A549 (cell line): ENCODE measurements around the gene MAGEA11.

ENCODE experiments used
- FOSB ChIP-seq: fragments of 250-450 bp; sonication (Bioruptor Pico); IDR thresholded peaks from 2 replicates; pipeline ENCODE4 v1.5.0; 2020; ENCODE audit warnings: mild to moderate bottlenecking, moderate library complexity
- FOSL2 ChIP-seq, 2 experiments: fragments of 450-650 bp in 1 of 2; fragments of >200 bp in 1 of 2; sonication (Bioruptor Twin) in 1 of 2; formaldehyde crosslinking; IDR thresholded peaks; 2 replicates each; pipeline versions ENCODE4 v1.5.0 to v1.6.1; 2016 to 2020; ENCODE audit warnings: mild to moderate bottlenecking in 1 of 2, moderate library complexity in 1 of 2
- HDAC2 ChIP-seq: fragments of 200-600 bp; sonication (generic); IDR thresholded peaks from 2 replicates; pipeline ENCODE4 v1.6.1; 2016
- JUN ChIP-seq, 2 experiments: fragments of >200 bp; sonication (Bioruptor Twin); formaldehyde crosslinking; IDR thresholded peaks; 2 replicates in 1 of 2; 3 replicates in 1 of 2; pipeline ENCODE4 v1.6.1; 2016 to 2017
- NR3C1 ChIP-seq: fragments of >200 bp; sonication (Bioruptor Twin); formaldehyde crosslinking; IDR thresholded peaks from 3 replicates; pipeline ENCODE4 v1.6.1; 2017
- POLR2A ChIP-seq: IDR thresholded peaks from 2 replicates; pipeline ENCODE4 v1.6.1; 2012; ENCODE audit warnings: mild to moderate bottlenecking, low read length
- RAD21 ChIP-seq, 2 experiments: fragments of >200 bp in 1 of 2; sonication (Bioruptor Twin) in 1 of 2; formaldehyde crosslinking in 1 of 2; IDR thresholded peaks in 1 of 2; conservative IDR thresholded peaks in 1 of 2; 2 replicates in 1 of 2; 3 replicates in 1 of 2; pipeline ENCODE4 v1.6.1; 2012 to 2018; ENCODE audit warnings: inconsistent platforms in 1 of 2
- RCOR1 ChIP-seq: fragments of 150-350 bp; IDR thresholded peaks from 2 replicates; pipeline ENCODE4 v1.6.1; 2014; ENCODE audit warnings: antibody characterized with exemption, low read length, low read depth
- RNF2 ChIP-seq: fragments of 200-600 bp; sonication (generic); IDR thresholded peaks from 2 replicates; pipeline ENCODE4 v1.6.1; 2016; ENCODE audit warnings: low read depth, mild to moderate bottlenecking, antibody characterized with exemption, moderate library complexity, borderline replicate concordance
- SMC3 ChIP-seq: fragments of >200 bp; sonication (Bioruptor Twin); formaldehyde crosslinking; IDR thresholded peaks from 3 replicates; pipeline ENCODE4 v1.6.1; 2018; ENCODE audit warnings: inconsistent platforms
- TF ChIP-seq, protein P1 (sequence below): fragments of 200-600 bp; sonication (generic); IDR thresholded peaks from 2 replicates; pipeline ENCODE4 v1.6.1; 2016; ENCODE audit warnings: antibody characterized with exemption, mild to moderate bottlenecking, moderate library complexity
- TF ChIP-seq, protein P2 (sequence below): fragments of >200 bp; sonication (Bioruptor Twin); formaldehyde crosslinking; IDR thresholded peaks from 3 replicates; pipeline ENCODE4 v1.5.1; 2016
- TF ChIP-seq, protein P3 (sequence below): fragments of 250-450 bp; sonication (Bioruptor Pico); IDR thresholded peaks from 2 replicates; pipeline ENCODE4 v1.5.0; 2021; ENCODE audit warnings: mild to moderate bottlenecking, moderate library complexity, borderline replicate concordance
- TF ChIP-seq, protein P4 (sequence below): IDR thresholded peaks from 2 replicates; pipeline ENCODE4 v1.6.1; 2012

DNA sequence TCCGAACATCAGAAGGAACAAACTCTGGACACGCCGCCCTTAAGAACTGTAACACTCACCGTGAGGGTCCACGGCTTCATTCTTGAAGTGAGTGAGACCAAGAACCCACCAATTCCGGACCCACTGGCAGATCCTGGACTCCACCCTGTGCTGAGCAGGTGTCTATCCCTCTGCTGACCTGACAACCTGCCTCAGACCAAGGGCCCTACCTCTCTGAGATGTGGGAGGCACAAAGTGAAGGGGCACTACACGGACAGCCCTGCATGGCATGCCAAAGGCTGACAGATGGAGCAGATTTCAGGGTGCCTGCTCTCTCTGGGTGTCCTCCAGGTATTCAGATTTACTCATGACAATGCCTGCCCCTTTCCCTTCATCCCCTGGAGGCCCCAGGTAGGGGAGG, 48.0 kb downstream of the MAGEA11 start:
- TF ChIP-seq RCOR1 (no peak), POLR2A (no peak), NR3C1 (no peak), RNF2 (no peak), FOSL2 (IDR thresholded peaks at IDR 0.05) (no peak), FOSL2 (CRISPR knock-in tag; IDR thresholded peaks at IDR 0.05) (no peak), JUN (IDR thresholded peaks at IDR 0.05) (no peak), RAD21 (conservative IDR thresholded peaks at IDR 0.05 in 1 of 2, IDR thresholded peaks at IDR 0.05 in 1 of 2) (no peak), SMC3 (no peak), HDAC2 (no peak), FOSB (CRISPR knock-in tag) (no peak)
- TF ChIP-seq, protein P1, sequence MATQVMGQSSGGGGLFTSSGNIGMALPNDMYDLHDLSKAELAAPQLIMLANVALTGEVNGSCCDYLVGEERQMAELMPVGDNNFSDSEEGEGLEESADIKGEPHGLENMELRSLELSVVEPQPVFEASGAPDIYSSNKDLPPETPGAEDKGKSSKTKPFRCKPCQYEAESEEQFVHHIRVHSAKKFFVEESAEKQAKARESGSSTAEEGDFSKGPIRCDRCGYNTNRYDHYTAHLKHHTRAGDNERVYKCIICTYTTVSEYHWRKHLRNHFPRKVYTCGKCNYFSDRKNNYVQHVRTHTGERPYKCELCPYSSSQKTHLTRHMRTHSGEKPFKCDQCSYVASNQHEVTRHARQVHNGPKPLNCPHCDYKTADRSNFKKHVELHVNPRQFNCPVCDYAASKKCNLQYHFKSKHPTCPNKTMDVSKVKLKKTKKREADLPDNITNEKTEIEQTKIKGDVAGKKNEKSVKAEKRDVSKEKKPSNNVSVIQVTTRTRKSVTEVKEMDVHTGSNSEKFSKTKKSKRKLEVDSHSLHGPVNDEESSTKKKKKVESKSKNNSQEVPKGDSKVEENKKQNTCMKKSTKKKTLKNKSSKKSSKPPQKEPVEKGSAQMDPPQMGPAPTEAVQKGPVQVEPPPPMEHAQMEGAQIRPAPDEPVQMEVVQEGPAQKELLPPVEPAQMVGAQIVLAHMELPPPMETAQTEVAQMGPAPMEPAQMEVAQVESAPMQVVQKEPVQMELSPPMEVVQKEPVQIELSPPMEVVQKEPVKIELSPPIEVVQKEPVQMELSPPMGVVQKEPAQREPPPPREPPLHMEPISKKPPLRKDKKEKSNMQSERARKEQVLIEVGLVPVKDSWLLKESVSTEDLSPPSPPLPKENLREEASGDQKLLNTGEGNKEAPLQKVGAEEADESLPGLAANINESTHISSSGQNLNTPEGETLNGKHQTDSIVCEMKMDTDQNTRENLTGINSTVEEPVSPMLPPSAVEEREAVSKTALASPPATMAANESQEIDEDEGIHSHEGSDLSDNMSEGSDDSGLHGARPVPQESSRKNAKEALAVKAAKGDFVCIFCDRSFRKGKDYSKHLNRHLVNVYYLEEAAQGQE, result no peak
- TF ChIP-seq, protein P2, sequence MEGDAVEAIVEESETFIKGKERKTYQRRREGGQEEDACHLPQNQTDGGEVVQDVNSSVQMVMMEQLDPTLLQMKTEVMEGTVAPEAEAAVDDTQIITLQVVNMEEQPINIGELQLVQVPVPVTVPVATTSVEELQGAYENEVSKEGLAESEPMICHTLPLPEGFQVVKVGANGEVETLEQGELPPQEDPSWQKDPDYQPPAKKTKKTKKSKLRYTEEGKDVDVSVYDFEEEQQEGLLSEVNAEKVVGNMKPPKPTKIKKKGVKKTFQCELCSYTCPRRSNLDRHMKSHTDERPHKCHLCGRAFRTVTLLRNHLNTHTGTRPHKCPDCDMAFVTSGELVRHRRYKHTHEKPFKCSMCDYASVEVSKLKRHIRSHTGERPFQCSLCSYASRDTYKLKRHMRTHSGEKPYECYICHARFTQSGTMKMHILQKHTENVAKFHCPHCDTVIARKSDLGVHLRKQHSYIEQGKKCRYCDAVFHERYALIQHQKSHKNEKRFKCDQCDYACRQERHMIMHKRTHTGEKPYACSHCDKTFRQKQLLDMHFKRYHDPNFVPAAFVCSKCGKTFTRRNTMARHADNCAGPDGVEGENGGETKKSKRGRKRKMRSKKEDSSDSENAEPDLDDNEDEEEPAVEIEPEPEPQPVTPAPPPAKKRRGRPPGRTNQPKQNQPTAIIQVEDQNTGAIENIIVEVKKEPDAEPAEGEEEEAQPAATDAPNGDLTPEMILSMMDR, result no peak
- TF ChIP-seq, protein P3, sequence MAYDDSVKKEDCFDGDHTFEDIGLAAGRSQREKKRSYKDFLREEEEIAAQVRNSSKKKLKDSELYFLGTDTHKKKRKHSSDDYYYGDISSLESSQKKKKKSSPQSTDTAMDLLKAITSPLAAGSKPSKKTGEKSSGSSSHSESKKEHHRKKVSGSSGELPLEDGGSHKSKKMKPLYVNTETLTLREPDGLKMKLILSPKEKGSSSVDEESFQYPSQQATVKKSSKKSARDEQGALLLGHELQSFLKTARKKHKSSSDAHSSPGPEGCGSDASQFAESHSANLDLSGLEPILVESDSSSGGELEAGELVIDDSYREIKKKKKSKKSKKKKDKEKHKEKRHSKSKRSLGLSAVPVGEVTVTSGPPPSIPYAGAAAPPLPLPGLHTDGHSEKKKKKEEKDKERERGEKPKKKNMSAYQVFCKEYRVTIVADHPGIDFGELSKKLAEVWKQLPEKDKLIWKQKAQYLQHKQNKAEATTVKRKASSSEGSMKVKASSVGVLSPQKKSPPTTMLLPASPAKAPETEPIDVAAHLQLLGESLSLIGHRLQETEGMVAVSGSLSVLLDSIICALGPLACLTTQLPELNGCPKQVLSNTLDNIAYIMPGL (CRISPR knock-in tag), result no peak
- TF ChIP-seq, protein P4, sequence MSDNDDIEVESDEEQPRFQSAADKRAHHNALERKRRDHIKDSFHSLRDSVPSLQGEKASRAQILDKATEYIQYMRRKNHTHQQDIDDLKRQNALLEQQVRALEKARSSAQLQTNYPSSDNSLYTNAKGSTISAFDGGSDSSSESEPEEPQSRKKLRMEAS, result no peak
